Endodermal cell (in vitro differentiated cells): Measurements from ENCODE around the gene MED23. TPM values are rescaled to one million over a fixed set of nuclear protein-coding genes. Genes with fewer than 3 reads are reported as not detected.

Source experiments
- DNase-seq: peaks from one replicate; pipeline ENCODE4 v3.0.0-alpha.2; 2017
- H3K27ac ChIP-seq: 2 replicates; pipeline ENCODE4 v1.5.1; 2013; ENCODE audit warnings: mild to moderate bottlenecking, low read depth, low read length, moderate library complexity
- H3K27me3 ChIP-seq: 2 replicates; pipeline ENCODE4 v1.6.1; 2013; ENCODE audit warnings: mild to moderate bottlenecking, low read length, moderate library complexity; ENCODE audit not compliant: insufficient read depth, control insufficient read depth, poor library complexity, severe bottlenecking
- H3K36me3 ChIP-seq: 2 replicates; pipeline ENCODE4 v1.7.0; 2013; ENCODE audit warnings: mild to moderate bottlenecking, low read length, moderate library complexity; ENCODE audit not compliant: control insufficient read depth, insufficient read depth
- H3K4me1 ChIP-seq: one replicate; pipeline ENCODE4 v1.7.0; 2013; ENCODE audit warnings: low read length; ENCODE audit not compliant: control insufficient read depth, insufficient read depth
- H3K4me3 ChIP-seq: 2 replicates; pipeline ENCODE4 v1.5.1; 2013; ENCODE audit warnings: mild to moderate bottlenecking, low read length, moderate library complexity
- H3K9ac ChIP-seq: 2 replicates; pipeline ENCODE4 v1.6.1; 2013; ENCODE audit warnings: mild to moderate bottlenecking, low read length, moderate library complexity; ENCODE audit not compliant: poor library complexity, severe bottlenecking; ENCODE audit errors: extremely low read depth
- H3K9me3 ChIP-seq: 2 replicates; pipeline ENCODE4 v1.6.1; 2013; ENCODE audit warnings: mild to moderate bottlenecking, low read length, moderate library complexity; ENCODE audit not compliant: control insufficient read depth
- H3K27ac Mint-ChIP-seq: 2 replicates; pipeline ENCODE4 v1.8.0; 2020; ENCODE audit warnings: mixed read lengths
- H3K27me3 Mint-ChIP-seq: 2 replicates; pipeline ENCODE4 v1.8.0; 2021; ENCODE audit warnings: mild to moderate bottlenecking, mixed read lengths; ENCODE audit not compliant: insufficient read depth
- H3K36me3 Mint-ChIP-seq: 2 replicates; pipeline ENCODE4 v1.8.0; 2020; ENCODE audit warnings: low read depth, mixed read lengths
- H3K4me1 Mint-ChIP-seq: 2 replicates; pipeline ENCODE4 v1.8.0; 2020; ENCODE audit warnings: mixed read lengths
- H3K4me3 Mint-ChIP-seq: 2 replicates; pipeline ENCODE4 v1.8.0; 2020; ENCODE audit warnings: mild to moderate bottlenecking, moderate library complexity, mixed read lengths
- H3K9me3 Mint-ChIP-seq: 2 replicates; pipeline ENCODE4 v1.8.0; 2020; ENCODE audit warnings: mild to moderate bottlenecking, mixed read lengths
- CTCF ChIP-seq: fragments of 200-600 bp; sonication (generic); conservative IDR thresholded peaks from 2 replicates; pipeline ENCODE4 v1.5.0; 2021; ENCODE audit warnings: antibody characterized with exemption, mild to moderate bottlenecking
- WGBS, 2 experiments: methylation state at CpG; one replicate each; pipeline versions ENCODE4 v1.1.5 to v1.1.7; 2013; ENCODE audit warnings: missing lambda C conversion rate in 2 of 2, mixed read lengths in 1 of 2; ENCODE audit not compliant: insufficient coverage in 1 of 2, insufficient read length in 1 of 2; 5-methylcytosine and 5-hydroxymethylcytosine counted together
- total RNA-seq, 2 donors: library from RNA; stranded (reverse); fragmentation: NEBNext Ultra II Directional in 1 of 2; extraction: Animal tissue kit (Norgen Biotek cat#: 25700) in 1 of 2; gene quantifications; 2 replicates in 1 of 2; 3 replicates in 1 of 2; pipeline ENCODE4 v1.2.1, GENCODE V29; 2021

MED23 gene
- total RNA-seq, 2 donors from 2014 or later = 23.3 to 26.2 TPM

GRCh38 chr6:131600716-131601115 lies 27.3 kb downstream of the MED23 start:
- DNase-seq = no peak

GRCh38 chr6:131597446-131597845 lies 30.6 kb downstream of the MED23 start:
- Mint-ChIP-seq H3K27me3 (no peaks in the 10 kb centered on the region), H3K36me3 (peaks cover 58% of the 10 kb centered on the region), H3K27ac (no peak overlapping the region), H3K9me3 (no peaks in the 10 kb centered on the region), H3K4me1 (no peaks in the 10 kb centered on the region), H3K4me3 (no peak overlapping the region)
- 49% methylated on average over 2 of the region's 3 CpGs; no CpG with 5 or more reads in 1 of the 2 experiments for WGBS, 2 experiments
- H3K9ac ChIP-seq = no peak overlapping the region
- no peaks in the 10 kb centered on the region for H3K9me3 ChIP-seq
- peaks cover 91% of the 10 kb centered on the region for H3K36me3 ChIP-seq
- H3K27me3 ChIP-seq = no peaks in the 10 kb centered on the region
- no peak overlapping the region for H3K4me3 ChIP-seq
- no peaks in the 10 kb centered on the region for H3K4me1 ChIP-seq
- H3K27ac ChIP-seq = no peak overlapping the region
- peak; percentile 72 for TF ChIP-seq CTCF
- no peak for DNase-seq

More at GRCh38 chr6:131600716-131601115, 27.3 kb downstream of the MED23 start:
- H3K9me3 Mint-ChIP-seq = no peaks in the 10 kb centered on the region
- Histone ChIP-seq H3K4me3 (no peak overlapping the region), H3K36me3 (peaks cover 86% of the 10 kb centered on the region), H3K4me1 (no peaks in the 10 kb centered on the region), H3K9ac (no peak overlapping the region), H3K27ac (no peak overlapping the region), H3K27me3 (no peaks in the 10 kb centered on the region), H3K9me3 (no peaks in the 10 kb centered on the region)
- no peak overlapping the region for H3K4me3 Mint-ChIP-seq
- no peaks in the 10 kb centered on the region for H3K27me3 Mint-ChIP-seq
- H3K36me3 Mint-ChIP-seq = peaks cover 49% of the 10 kb centered on the region
- no peaks in the 10 kb centered on the region for H3K4me1 Mint-ChIP-seq
- no peak for TF ChIP-seq CTCF
- H3K27ac Mint-ChIP-seq = no peak overlapping the region
- 96 to 97% methylated on average over 3 to 4 of the region's 4 CpGs for WGBS, 2 experiments

- peaks cover 63% of the 10 kb centered on the region for H3K36me3 Mint-ChIP-seq
- H3K27me3 ChIP-seq = no peaks in the 10 kb centered on the region
Observed at GRCh38 chr6:131594074-131594473, 34.0 kb downstream of the MED23 start.

More at GRCh38 chr6:131594074-131594473, 34.0 kb downstream of the MED23 start:
- no peak overlapping the region for H3K4me3 ChIP-seq
- no peak overlapping the region for H3K9ac ChIP-seq
- no peaks in the 10 kb centered on the region for H3K9me3 ChIP-seq
- H3K36me3 ChIP-seq = peaks cover 84% of the 10 kb centered on the region
- 94 to 96% methylated on average over 8 to 11 of the region's 11 CpGs for WGBS, 2 experiments
- Mint-ChIP-seq H3K4me3 (no peak overlapping the region), H3K27ac (no peak overlapping the region), H3K4me1 (no peaks in the 10 kb centered on the region), H3K9me3 (no peaks in the 10 kb centered on the region), H3K27me3 (no peaks in the 10 kb centered on the region)
- no peak overlapping the region for H3K27ac ChIP-seq
- TF ChIP-seq CTCF = no peak
- no peaks in the 10 kb centered on the region for H3K4me1 ChIP-seq
- no peak for DNase-seq
